GM12874 (cell line): ENCODE measurements around the gene NCOR2.

Experiments used
- CTCF ChIP-seq: IDR thresholded peaks from 2 replicates; pipeline ENCODE4 v1.5.1; 2011; ENCODE audit warnings: low read depth, mild to moderate bottlenecking, control low read depth, low read length, moderate library complexity; ENCODE audit not compliant: insufficient read depth

The NCOR2 gene

GRCh38 chr12:124566997-124567672 is at the start of gene NCOR2:
Gene NCOR2 (minus strand): TSS chr12:124567612. CDS start chr12:124495251, 72,361 bp downstream.
- TF ChIP-seq CTCF, result no peak

- no peak for TF ChIP-seq CTCF
These were observed 49.2 kb upstream of the NCOR2 start for GRCh38 chr12:124616394-124617221.

GRCh38 chr12:124614512-124615292 is 47.3 kb upstream of the NCOR2 start:
- no peak for TF ChIP-seq CTCF

- no peak for TF ChIP-seq CTCF
These were observed 45.8 kb upstream of the NCOR2 start for GRCh38 chr12:124613151-124613585.

GRCh38 chr12:124612410-124612680 is 44.9 kb upstream of the NCOR2 start:
- no peak for TF ChIP-seq CTCF

GRCh38 chr12:124611559-124612409 is 44.4 kb upstream of the NCOR2 start:
- TF ChIP-seq CTCF, result no peak
